Fibroblast of mammary gland (primary cell): ENCODE data around the gene PHACTR1.

Experiments
- DNase-seq: peaks from one replicate; pipeline ENCODE4 v3.0.0-alpha.2; 2010; ENCODE audit warnings: low read depth
- H3K4me3 ChIP-seq: 2 replicates; pipeline ENCODE4 v1.5.1; 2011; ENCODE audit warnings: low read depth, mild to moderate bottlenecking, low read length, moderate library complexity; ENCODE audit not compliant: control insufficient read depth
- TF ChIP-seq, protein P1 (sequence below): conservative IDR thresholded peaks from 2 replicates; pipeline ENCODE4 v1.5.1; 2011; ENCODE audit warnings: low read depth, low read length, inconsistent platforms; ENCODE audit not compliant: control insufficient read depth, insufficient read depth

PHACTR1 gene

DNA sequence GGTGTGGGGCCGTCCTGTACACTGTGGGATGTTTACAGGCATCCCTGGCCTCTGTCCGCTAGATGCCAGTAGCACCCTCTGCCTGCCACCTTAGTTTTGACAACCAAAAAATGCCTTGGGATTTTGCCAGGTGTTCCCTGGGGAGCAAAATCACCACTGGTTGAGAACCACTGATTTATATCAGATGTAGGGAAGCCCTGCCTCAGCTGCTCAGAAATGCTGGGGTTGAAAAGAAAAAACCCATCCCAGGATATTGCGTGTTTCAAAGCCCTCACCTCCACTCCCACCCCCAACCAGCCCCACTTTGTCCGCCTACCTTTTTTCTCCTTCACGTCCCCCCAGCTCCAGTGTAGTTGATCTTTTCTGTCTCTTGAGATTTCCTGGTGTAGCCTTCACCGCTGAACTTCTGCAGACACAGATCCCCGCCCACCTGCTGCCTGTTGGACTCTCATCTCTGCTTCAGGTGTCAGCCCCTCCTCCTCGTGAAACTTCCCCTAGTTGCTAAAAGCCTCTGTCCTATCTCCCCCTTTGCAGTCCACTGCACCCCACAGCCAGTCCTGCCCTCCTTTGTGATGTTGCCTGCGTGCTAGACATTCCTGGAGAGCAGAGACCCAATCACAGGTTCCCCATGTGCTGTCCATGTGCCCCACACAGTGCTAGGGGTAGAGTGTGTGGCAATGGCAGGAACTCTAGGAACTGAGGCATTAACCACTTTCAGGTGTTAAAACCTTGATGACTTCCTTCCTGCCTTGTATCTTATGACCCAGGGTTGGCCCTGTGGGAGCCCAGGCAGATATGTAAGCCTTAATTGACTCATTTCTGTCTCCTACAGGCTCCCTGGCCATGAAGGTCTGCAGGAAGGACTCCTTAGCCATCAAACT is 512.9 kb downstream of the PHACTR1 start:
- TF ChIP-seq, protein P1, sequence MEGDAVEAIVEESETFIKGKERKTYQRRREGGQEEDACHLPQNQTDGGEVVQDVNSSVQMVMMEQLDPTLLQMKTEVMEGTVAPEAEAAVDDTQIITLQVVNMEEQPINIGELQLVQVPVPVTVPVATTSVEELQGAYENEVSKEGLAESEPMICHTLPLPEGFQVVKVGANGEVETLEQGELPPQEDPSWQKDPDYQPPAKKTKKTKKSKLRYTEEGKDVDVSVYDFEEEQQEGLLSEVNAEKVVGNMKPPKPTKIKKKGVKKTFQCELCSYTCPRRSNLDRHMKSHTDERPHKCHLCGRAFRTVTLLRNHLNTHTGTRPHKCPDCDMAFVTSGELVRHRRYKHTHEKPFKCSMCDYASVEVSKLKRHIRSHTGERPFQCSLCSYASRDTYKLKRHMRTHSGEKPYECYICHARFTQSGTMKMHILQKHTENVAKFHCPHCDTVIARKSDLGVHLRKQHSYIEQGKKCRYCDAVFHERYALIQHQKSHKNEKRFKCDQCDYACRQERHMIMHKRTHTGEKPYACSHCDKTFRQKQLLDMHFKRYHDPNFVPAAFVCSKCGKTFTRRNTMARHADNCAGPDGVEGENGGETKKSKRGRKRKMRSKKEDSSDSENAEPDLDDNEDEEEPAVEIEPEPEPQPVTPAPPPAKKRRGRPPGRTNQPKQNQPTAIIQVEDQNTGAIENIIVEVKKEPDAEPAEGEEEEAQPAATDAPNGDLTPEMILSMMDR: no peak
- no peak overlapping the region for H3K4me3 ChIP-seq
- no peak for DNase-seq

DNA sequence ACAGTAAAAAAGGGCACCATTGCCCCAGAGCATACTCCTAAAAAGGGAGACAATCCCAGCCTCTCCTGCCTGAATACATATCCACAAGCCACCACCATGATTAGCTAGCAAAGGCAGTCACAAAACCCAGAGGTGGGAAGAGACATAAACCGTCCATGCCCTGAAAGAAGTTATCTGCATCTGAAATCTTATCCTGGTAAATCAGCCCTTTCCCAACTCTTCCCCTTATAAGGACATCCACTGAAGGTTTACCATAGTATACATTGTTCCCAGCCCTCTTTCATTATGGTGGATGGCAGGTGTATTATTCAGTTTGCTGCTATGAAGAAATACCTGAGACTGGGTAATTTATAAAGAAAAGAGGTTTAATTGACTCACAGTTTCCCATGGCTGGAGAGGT is 516.5 kb downstream of the PHACTR1 start:
- H3K4me3 ChIP-seq: no peak overlapping the region
- DNase-seq: no peak
- TF ChIP-seq, protein P1: no peak

DNA sequence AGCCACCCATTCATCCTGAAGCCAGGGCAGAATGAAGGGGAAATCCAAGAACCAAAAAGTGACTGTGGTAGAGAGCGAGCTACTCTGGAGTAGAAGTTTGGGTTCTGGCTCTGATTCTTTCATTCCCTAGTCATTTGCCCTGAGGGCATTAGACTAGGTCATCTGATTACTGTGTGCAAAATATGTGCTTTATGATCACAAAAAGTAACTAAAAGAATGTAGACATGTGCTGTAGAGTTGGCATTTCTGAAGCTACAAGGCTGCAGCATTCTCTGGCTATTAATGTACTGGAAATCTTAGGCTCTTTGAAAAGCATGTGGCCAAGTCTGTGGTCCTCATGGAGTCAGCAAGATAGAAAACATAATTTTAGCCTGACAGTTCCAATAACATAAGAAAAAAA is 517.6 kb downstream of the PHACTR1 start:
- no peak overlapping the region for H3K4me3 ChIP-seq
- TF ChIP-seq, protein P1: no peak
- DNase-seq: no peak

DNA sequence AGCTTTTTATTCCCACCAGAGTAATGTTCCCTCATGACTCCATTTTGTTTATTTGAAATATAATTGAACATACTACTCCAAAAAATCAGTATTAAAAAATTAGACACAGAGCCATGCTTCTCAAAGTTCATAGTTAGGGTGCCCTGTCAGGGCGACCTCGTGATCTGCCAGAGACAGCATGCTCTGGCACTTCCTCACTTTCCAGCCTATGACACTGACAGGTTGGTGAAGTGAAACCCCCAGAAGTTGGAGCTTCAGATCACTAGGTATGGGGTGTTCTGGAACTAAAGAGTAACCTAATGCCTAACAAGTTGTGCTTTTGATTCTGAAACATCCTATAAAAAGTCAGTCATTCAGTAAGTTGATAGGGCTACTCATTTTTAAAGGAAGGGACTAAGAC is 518.8 kb downstream of the PHACTR1 start:
- no peak for DNase-seq
- TF ChIP-seq, protein P1: no peak

DNA sequence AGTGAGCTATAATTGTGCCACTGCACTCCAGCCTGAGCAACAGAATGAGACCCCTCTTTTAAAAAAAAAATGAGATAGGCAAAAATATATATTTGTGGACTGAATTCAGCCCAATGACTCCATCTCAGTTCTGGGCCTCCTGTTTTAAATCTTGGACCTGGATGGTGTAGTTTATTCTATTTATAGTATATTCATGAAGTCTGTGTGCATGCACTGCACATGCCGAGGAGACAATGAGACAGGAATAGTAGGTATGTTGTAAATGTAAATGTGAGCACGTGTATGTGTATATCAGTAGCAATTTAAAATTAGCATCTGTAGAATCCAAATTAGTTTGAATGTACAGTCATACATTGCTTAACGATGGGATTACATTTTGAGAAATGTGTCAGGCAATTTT is 520.8 kb downstream of the PHACTR1 start:
- H3K4me3 ChIP-seq: no peak overlapping the region
- TF ChIP-seq, protein P1: no peak
- no peak for DNase-seq

More for the DNA sequence above, 518.8 kb downstream of the PHACTR1 start:
- H3K4me3 ChIP-seq: no peak overlapping the region

DNA sequence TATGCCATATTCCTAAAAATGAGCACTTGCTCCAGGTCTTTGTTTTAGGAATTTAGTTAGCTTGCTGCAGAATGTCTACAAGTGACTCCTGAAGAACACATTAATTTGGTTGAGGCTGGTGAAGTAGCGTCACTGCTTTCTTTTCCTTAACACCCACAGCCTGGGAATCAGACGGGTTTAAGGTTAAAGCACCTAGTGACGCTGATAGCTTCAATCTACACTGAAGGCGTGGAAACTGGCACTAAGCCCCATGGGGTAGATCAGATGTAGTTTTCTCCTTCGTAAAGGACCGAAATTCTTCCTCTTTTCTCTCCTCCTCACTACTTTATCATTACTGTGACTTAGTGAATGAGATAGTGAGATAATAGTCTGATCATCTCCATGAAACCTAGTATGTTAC is 521.5 kb downstream of the PHACTR1 start:
- DNase-seq: no peak
- H3K4me3 ChIP-seq: no peak overlapping the region
- TF ChIP-seq, protein P1: no peak

DNA sequence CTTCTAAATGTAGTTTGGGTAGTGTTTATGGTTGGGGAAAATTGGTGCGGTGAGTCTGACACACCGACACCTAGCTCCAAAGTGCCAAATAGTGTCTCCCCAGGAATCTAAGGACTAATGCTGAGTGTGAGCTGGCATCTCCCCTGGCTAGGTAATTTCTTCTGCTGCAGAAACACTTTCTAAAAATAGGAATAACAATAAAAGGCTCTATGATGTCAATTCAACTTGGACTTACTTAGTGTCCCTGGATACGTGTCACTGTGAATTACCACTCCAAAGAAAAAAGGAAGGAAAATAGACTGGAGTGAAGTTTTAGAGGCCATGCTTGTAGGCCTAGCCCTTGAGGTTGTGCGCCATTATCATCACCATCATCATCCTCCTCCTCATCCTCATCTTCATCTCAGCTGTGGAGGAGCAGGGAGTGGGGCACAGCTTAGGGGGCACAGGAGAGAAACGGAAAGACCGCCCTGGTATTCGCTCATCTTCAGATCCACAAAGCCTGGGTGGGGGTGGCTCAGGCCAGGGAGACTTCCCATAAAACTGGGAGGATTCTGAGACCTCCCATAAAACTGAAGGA is 522.2 kb downstream of the PHACTR1 start:
- TF ChIP-seq, protein P1: no peak
- no peak for DNase-seq
- no peak overlapping the region for H3K4me3 ChIP-seq
